ENCODE measurements around the gene CASQ2.
"Not testable (repeated sequence)": the region's sequence is repeated elsewhere in the genome, so short reads cannot be mapped to it uniquely, and the experiment has no call there.

Gene CASQ2

DNA sequence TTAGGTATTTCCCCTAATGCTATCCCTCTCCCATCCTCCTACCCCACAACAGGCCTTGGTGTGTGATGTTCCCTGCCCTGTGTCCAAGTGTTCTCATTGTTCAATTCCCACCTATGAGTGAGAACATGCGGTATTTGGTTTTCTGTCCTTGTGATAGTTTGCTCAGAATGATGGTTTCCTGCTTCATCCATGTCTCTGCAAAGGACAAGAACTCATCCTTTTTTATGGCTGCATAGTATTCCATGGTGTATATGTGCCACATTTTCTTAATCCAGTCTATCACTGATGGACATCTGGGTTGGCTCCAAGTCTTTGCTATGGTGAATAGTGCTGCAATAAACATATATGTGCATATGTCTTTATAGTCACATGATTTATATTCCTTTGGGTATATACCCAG, 10.6 kb upstream of the CASQ2 start:
- DNase-seq = not testable (repeated sequence)

DNA sequence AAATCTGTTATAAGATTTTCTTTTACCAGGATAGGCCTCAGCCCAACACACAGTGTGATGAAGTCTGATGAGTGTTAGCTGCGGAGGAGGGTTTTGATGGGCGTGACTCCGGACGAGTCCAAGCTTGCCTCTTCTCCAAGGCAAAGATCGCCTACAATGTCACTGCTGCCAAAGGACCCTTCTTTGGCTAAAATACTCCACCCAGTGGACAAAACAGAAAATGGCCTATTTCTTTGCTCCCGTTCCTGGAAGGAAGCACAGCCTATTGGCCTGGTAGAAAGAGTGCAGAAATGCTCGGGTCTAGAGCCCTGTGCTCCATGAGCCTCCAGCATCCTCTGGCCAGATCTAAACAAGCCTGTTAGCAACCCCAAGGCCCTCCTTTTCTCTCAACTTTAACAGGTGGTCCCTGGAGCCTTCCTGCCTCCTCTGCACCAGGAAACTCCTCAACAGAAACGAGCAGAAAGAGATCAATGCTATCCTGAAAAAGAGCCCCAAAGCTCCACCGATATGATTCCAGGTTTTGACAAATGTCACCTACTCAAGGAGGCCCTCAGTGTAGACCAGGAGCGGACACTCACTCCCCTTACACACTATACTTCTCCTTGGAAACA, 3.4 kb upstream of the CASQ2 start:
- peak; percentile 88 for DNase-seq

- DNase-seq = peak; percentile 71
Observed at GRCh38 chr1:115771094-115771846, 2.8 kb upstream of the CASQ2 start.

GRCh38 chr1:115767403-115767802, 1.1 kb downstream of the CASQ2 start:
- no peak for DNase-seq

GRCh38 chr1:115765091-115765490, 3.4 kb downstream of the CASQ2 start:
- DNase-seq = no peak

GRCh38 chr1:115764541-115764940, 4.0 kb downstream of the CASQ2 start:
- DNase-seq = peak; percentile 39

DNA sequence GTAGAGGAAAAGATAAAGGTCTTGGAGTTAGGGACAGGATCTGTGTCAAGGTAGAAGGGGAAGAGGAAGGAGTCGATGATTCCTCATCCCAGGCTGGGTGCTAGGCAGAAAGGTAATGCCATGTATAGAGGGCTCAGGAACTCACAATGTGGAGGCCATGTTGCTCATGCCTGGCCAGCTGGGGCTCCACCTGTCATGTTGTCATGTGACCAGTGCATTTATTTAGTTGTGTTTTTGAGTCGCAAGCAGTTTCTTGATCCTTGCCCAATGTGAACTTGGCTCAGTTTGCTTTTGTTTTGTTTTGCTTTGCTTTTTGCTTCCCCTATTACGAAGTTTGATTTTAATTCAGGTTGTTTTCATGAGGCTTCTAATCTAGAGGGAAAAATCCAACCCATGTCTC, 5.7 kb downstream of the CASQ2 start:
- DNase-seq = no peak

- no peak for DNase-seq
Observed at GRCh38 chr1:115761601-115762302, 6.8 kb downstream of the CASQ2 start.

- DNase-seq = no peak
Observed at GRCh38 chr1:115757856-115758255, 10.7 kb downstream of the CASQ2 start.

GRCh38 chr1:115757326-115757725, 11.2 kb downstream of the CASQ2 start:
- no peak for DNase-seq

DNA sequence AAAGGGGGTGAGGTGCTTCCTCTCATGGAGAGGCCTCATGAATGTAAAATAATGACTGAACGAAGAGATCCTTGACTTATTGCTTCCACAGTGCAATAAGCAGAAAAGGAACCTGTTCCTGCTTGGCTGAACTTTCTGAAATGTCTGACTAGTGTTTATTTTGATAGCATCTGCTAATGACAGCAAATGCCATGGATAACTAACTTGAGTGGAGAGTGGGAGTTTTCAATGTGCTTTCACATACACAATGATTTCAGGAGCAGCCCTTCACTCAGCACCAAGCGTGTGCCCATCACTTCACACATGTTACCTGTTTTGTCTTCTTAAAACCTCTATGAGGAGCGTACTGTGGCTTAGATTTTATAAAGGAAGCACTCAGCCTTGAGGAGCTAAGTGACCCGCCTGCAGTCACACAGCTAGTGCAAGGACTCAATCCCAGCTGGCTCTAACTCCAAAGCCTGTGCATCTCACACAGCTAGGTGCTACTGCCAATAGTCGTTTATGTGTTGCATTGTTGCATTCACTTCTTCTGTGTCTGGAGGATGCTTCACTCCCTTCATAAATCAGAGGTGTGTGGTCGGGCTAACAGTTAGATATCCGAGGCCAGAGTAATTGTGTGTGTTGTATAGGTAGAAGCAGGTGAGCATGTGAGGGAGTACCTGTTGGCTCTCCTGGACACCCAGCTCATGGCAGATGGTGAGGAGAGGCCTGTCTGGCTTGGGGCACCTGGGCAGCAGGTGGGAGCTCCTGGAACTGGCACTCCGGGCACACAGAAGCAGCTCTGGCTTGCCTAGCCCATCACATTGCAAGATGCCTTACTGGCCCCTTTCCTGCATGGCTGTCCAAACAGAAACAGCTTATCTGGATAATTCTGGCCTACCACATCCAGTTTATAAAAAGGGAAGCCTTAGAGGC, 12.8 kb downstream of the CASQ2 start:
- no peak for DNase-seq

DNA sequence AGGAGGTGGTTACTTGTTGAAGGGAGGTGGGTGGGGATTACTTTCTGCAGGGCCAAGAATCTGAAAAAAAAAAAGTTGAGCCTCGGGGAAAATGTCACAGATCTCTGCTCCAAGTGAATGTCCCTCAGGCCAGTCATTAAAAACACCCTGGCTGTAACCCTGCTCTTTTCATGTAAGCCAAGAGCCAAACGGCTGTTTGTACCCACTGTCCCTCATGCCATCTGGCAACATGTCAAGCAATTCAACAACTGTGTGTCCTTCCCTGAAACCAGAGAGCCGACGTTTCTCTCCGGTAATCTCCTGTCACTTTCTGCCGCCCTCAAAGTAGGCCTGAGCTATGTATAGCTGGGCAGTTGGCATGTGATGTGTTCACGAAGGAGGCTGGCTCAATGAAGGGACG, 14.7 kb downstream of the CASQ2 start:
- peak; percentile 20 for DNase-seq

- no peak for DNase-seq
Observed at GRCh38 chr1:115753361-115753760, 15.2 kb downstream of the CASQ2 start.

DNA sequence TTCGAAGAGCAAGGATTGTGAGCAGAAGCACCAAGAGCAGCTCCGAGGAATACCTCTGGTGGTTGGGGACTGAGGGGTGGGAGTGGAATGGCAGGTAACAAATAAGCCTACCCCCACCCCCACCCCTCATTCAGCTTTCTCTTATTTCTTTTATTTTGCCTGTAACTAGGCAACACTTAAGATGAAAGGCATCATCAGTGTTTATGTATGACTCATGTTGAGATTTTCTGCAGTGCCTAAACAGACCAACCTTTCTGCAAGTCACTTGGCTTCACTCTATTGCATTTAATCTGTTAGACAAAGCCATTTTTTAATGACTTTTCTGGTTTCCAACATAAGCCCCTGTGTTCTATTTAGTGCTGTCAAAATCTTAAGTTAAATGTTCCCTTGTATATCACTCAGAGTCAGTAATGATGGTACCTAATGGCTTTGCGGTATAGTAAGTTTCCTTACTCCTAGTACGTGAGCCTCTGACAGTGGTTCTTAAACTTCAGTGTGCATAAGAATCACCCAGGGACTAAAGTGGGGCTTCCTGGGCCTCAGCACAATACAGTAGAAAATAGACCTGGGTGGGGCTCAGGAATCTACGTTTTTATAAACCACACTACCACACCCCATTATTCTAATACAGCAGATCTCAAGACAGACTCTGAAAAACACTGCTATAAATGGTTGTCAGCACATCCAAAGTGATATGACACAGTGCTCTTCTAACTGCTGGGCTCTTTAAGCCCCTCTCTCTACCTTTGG, 19.9 kb downstream of the CASQ2 start:
- no peak for DNase-seq

- DNase-seq = no peak
Observed at GRCh38 chr1:115746021-115746690, 22.4 kb downstream of the CASQ2 start.

GRCh38 chr1:115744646-115745275, 23.8 kb downstream of the CASQ2 start:
- DNase-seq = no peak

- no peak for DNase-seq
Observed at GRCh38 chr1:115740811-115741210, 27.7 kb downstream of the CASQ2 start.

GRCh38 chr1:115732316-115732715, 36.2 kb downstream of the CASQ2 start:
- no peak for DNase-seq

DNA sequence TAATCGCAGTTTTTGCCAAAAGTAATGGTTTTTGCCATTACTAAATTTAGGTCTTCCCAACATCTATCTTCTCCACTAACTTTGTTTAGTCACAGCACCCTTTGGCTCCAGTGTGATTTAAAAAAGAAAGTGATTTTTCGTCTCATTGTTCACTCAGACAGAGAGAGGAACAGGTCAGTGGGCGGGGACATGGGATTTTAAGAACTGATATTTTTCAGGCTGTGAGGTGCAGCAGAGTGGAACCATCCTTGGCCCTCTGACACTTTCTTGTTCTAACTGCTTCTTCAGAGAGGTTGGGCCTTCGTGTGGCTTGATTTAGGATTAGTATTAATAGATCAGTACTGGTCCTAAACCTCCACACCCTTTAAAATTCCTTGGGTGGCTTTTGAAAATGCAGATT, 38.8 kb downstream of the CASQ2 start:
- DNase-seq = no peak

GRCh38 chr1:115728341-115728740, 40.2 kb downstream of the CASQ2 start:
- DNase-seq = no peak

DNA sequence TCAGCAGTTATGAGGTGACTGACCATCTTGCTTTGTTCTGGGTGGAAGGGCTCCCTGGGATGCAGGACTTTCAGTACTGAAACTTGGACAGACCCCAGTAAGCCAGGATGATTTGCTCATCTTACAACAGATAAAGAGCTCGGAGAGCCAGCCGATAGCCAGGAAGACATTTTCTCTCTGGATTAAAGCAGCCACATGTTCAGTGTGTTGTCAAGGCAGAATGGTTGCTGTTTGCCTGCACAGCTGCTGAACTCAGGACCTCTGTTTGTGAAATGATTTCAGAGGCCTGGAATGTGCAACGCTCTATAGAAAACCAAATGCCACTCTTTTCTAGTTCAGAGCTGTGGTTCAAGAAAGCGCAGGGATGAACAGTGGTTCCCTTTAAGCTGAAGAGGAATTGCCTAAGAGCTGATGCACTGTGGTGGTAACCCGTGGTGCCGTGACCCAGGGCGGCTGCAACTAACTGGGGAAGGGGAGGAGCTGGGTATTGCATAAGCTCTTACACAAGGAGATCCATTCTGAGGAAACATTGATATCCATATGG, 40.7 kb downstream of the CASQ2 start:
- DNase-seq = no peak
